LNCAP (cell line): ENCODE data around the gene HTRA2.

Experiments used
- CTCF ChIP-seq: fragments of 450-650 bp; IDR thresholded peaks from 2 replicates; pipeline ENCODE4 v1.5.1; 2017; ENCODE audit warnings: mild to moderate bottlenecking

The HTRA2 gene

GRCh38 chr2:74489906-74490305 lies 39.8 kb upstream of the HTRA2 start:
- no peak for TF ChIP-seq CTCF

- TF ChIP-seq CTCF, result no peak
These were observed 37.8 kb upstream of the HTRA2 start for GRCh38 chr2:74491648-74492544.

- no peak for TF ChIP-seq CTCF
These were observed 36.2 kb upstream of the HTRA2 start for GRCh38 chr2:74493546-74493945.

GRCh38 chr2:74495440-74495839 lies 34.3 kb upstream of the HTRA2 start:
- TF ChIP-seq CTCF, result no peak

- no peak for TF ChIP-seq CTCF
These were observed 32.5 kb upstream of the HTRA2 start for GRCh38 chr2:74496997-74497776.

- no peak for TF ChIP-seq CTCF
These were observed 31.8 kb upstream of the HTRA2 start for GRCh38 chr2:74497777-74498499.

GRCh38 chr2:74498500-74499266 lies 31.1 kb upstream of the HTRA2 start:
- TF ChIP-seq CTCF, result no peak
